HepG2 (cell line): ENCODE data around the gene LRRC32. TPM values are rescaled to one million over a fixed set of nuclear protein-coding genes. Genes with fewer than 3 reads are reported as not detected.

Experiments
- ATAC-seq: fragments of 200-7000 bp; cut with Tn5 transposase; 3 replicates; pipeline ENCODE4 v1.9.1; 2020; ENCODE audit warnings: mild to moderate bottlenecking, moderate library complexity
- BruUV-seq: library from RNA; stranded (reverse); fragments of 400-500 nt; replicated peaks from 2 replicates; lab custom pipeline; 2021; lab: Mats Ljungman, UMichigan
- CTCF ChIA-PET: fragments of 300-600 bp; formaldehyde crosslinking; extraction: SDS; loops from one replicate; lab custom pipeline; 2021; ENCODE audit warnings: low total read pairs, inconsistent platforms, low intra/inter-chr PET ratio; lab: Yijun Ruan, JAX
- POLR2A ChIA-PET: fragments of 350-600 bp; sonication (Branson Sonifier 250); formaldehyde crosslinking; loops from one replicate; lab custom pipeline; 2020; ENCODE audit warnings: antibody characterized with exemption, inconsistent platforms; lab: Yijun Ruan, JAX
- DNase-seq: peaks from one replicate; pipeline ENCODE4 v3.0.0-alpha.2; 2015; ENCODE audit warnings: low spot score
- FAIRE-seq: peaks from 3 replicates; lab custom pipeline; 2011; peaks lifted over from hg19 to GRCh38; lab: Jason Lieb, UNC
- H2AFZ ChIP-seq: one replicate; pipeline ENCODE4 v1.6.1; 2011; ENCODE audit warnings: low read length, inconsistent platforms
- H3K27ac ChIP-seq: fragments of 300-600 bp; 3 replicates; pipeline ENCODE4 v1.8.0; 2011; ENCODE audit warnings: mixed run types, mild to moderate bottlenecking, mixed read lengths, low read length, inconsistent platforms; ENCODE audit not compliant: insufficient read depth; ENCODE audit errors: extremely low read length
- H3K27me3 ChIP-seq, 2 experiments: fragments of 200-600 bp in 1 of 2; 2 replicates in 1 of 2; 3 replicates in 1 of 2; pipeline versions ENCODE4 v1.6.0 to v1.8.0; 2011; ENCODE audit warnings: low read length in 2 of 2, mild to moderate bottlenecking in 2 of 2, moderate library complexity in 2 of 2, inconsistent platforms in 1 of 2; ENCODE audit not compliant: insufficient read depth in 2 of 2, control insufficient read depth in 1 of 2
- H3K36me3 ChIP-seq, 2 experiments: fragments of 200-600 bp in 1 of 2; replicated peaks in 1 of 2; 2 replicates in 1 of 2; 3 replicates in 1 of 2; pipeline versions ENCODE4 v1.5.1 to v1.8.0; 2011; ENCODE audit warnings: low read length in 2 of 2, inconsistent platforms in 1 of 2; ENCODE audit not compliant: insufficient read depth in 2 of 2, control insufficient read depth in 1 of 2
- H3K4me1 ChIP-seq: 2 replicates; pipeline ENCODE4 v1.5.1; 2012; ENCODE audit warnings: low read length, inconsistent platforms; ENCODE audit not compliant: insufficient read depth
- H3K4me2 ChIP-seq: 2 replicates; pipeline ENCODE4 v1.6.0; 2011; ENCODE audit warnings: low read depth, low read length, inconsistent platforms
- H3K4me3 ChIP-seq, 3 experiments: fragments of 200-600 bp in 1 of 3; sonication (generic), shearing (Covaris generic) in 1 of 3; replicated peaks in 1 of 3; 2 replicates each; pipeline ENCODE4 v1.5.1; 2011 to 2016; ENCODE audit warnings: low read length in 3 of 3, inconsistent platforms in 2 of 3, low read depth in 2 of 3, mild to moderate bottlenecking in 2 of 3, control low read depth in 1 of 3, mixed read lengths in 1 of 3; ENCODE audit not compliant: insufficient read depth in 1 of 3
- H3K79me2 ChIP-seq: one replicate; pipeline ENCODE4 v1.6.1; 2011; ENCODE audit warnings: low read length, inconsistent platforms; ENCODE audit not compliant: insufficient read depth
- H3K9ac ChIP-seq: 2 replicates; pipeline ENCODE4 v1.6.0; 2011; ENCODE audit warnings: mild to moderate bottlenecking, low read depth, low read length, inconsistent platforms; ENCODE audit not compliant: insufficient read depth
- H3K9me3 ChIP-seq: 2 replicates; pipeline ENCODE4 v1.5.1; 2012; ENCODE audit warnings: mild to moderate bottlenecking, low read length
- H4K20me1 ChIP-seq: 2 replicates; pipeline ENCODE4 v1.6.0; 2011; ENCODE audit warnings: inconsistent platforms, mild to moderate bottlenecking, low read length, moderate library complexity; ENCODE audit not compliant: insufficient read depth
- HMG20B ChIP-seq: conservative IDR thresholded peaks from 2 replicates; pipeline ENCODE4 v1.6.1; 2016; ENCODE audit warnings: missing genetic modification reagents, missing compliant biosample characterization
- HNF4G ChIP-seq, 2 experiments: sonication (generic) in 1 of 2; formaldehyde crosslinking in 1 of 2; IDR thresholded peaks; 2 replicates each; pipeline versions ENCODE4 v1.4.0 to v1.6.1; 2011 to 2020; ENCODE audit warnings: borderline replicate concordance in 2 of 2, low read depth in 2 of 2, mild to moderate bottlenecking in 2 of 2, low read length in 1 of 2, missing genetic modification reagents in 1 of 2, moderate library complexity in 1 of 2
- MAZ ChIP-seq, 2 experiments: sonication (generic) in 1 of 2; formaldehyde crosslinking in 1 of 2; IDR thresholded peaks; 2 replicates each; pipeline versions ENCODE4 v1.5.0 to v1.6.1; 2012 to 2020; ENCODE audit warnings: low read depth in 2 of 2, mild to moderate bottlenecking in 2 of 2, borderline replicate concordance in 1 of 2, improper control_type of control experiment in 1 of 2, low read length in 1 of 2, missing genetic modification reagents in 1 of 2, moderate library complexity in 1 of 2
- MBD4 ChIP-seq: IDR thresholded peaks from 2 replicates; pipeline ENCODE4 v1.6.1; 2012; ENCODE audit warnings: low read length, inconsistent platforms, borderline replicate concordance
- NR2C2 ChIP-seq: sonication (generic); formaldehyde crosslinking; IDR thresholded peaks from 2 replicates; pipeline ENCODE4 v1.4.0; 2020; ENCODE audit warnings: missing genetic modification reagents, mild to moderate bottlenecking, moderate library complexity, borderline replicate concordance
- SMC3 ChIP-seq: IDR thresholded peaks from 2 replicates; pipeline ENCODE4 v1.6.1; 2011; ENCODE audit warnings: low read length, improper control_type of control experiment
- SOX5 ChIP-seq: IDR thresholded peaks from 2 replicates; pipeline ENCODE4 v1.6.1; 2016; ENCODE audit warnings: borderline replicate concordance
- TAF1 ChIP-seq: sonication (generic); formaldehyde crosslinking; IDR thresholded peaks from 2 replicates; pipeline ENCODE4 v1.4.0; 2020; ENCODE audit warnings: missing genetic modification reagents
- TSC22D2 ChIP-seq: sonication (generic); formaldehyde crosslinking; IDR thresholded peaks from 2 replicates; pipeline ENCODE4 v1.5.1; 2020; ENCODE audit warnings: missing genetic modification reagents, mild to moderate bottlenecking, borderline replicate concordance
- ZFP82 ChIP-seq: sonication (generic); formaldehyde crosslinking; IDR thresholded peaks from 2 replicates; pipeline ENCODE4 v1.5.1; 2020; ENCODE audit warnings: mild to moderate bottlenecking, missing genetic modification reagents, borderline replicate concordance
- ZNF101 ChIP-seq: sonication (generic); formaldehyde crosslinking; IDR thresholded peaks from 2 replicates; pipeline ENCODE4 v1.4.0; 2020; ENCODE audit warnings: mild to moderate bottlenecking, low read depth, missing genetic modification reagents, borderline replicate concordance
- ZNF138 ChIP-seq: sonication (generic); formaldehyde crosslinking; IDR thresholded peaks from 2 replicates; pipeline ENCODE4 v1.5.0; 2020; ENCODE audit warnings: mild to moderate bottlenecking, low read depth, missing genetic modification reagents
- ZNF296 ChIP-seq: sonication (generic); formaldehyde crosslinking; conservative IDR thresholded peaks from 2 replicates; pipeline ENCODE4 v1.5.0; 2020; ENCODE audit warnings: mild to moderate bottlenecking, missing genetic modification reagents
- ZNF451 ChIP-seq: sonication (generic); formaldehyde crosslinking; IDR thresholded peaks from 2 replicates; pipeline ENCODE4 v1.5.0; 2020; ENCODE audit warnings: mild to moderate bottlenecking, missing genetic modification reagents
- ZNF691 ChIP-seq: sonication (generic); formaldehyde crosslinking; IDR thresholded peaks from 2 replicates; pipeline ENCODE4 v1.4.0; 2020; ENCODE audit warnings: missing genetic modification reagents, low read depth, mild to moderate bottlenecking, borderline replicate concordance
- WGBS: methylation state at CpG from one replicate; pipeline ENCODE4 v1.1.6; 2017; ENCODE audit warnings: low lambda C conversion rate; 5-methylcytosine and 5-hydroxymethylcytosine counted together
- in situ Hi-C: cut with HindIII; loops from 2 replicates; pipeline ENCODE4 v1.10.0; 2017; ENCODE audit warnings: low pct_unique_long_range_greater_than_20kb; ENCODE audit not compliant: extremely low pct_ligation_motif_present
- intact Hi-C: fragments of 100-400 bp; cut with micrococcal nuclease; formaldehyde crosslinking; loops from one replicate; pipeline ENCODE4 v1.10.0; 2022; ENCODE audit not compliant: unreplicated experiment
- polyA plus RNA-seq, 8 experiments: library from polyadenylated mRNA; depleted of rRNA in 3 of 8; stranded (reverse) in 7 of 8; unstranded in 1 of 8; fragments of >200 nt; fragmentation: Illumina TruSeq in 4 of 8; extraction: Trizol in 4 of 8; gene quantifications; 2 replicates each; pipeline versions ENCODE4 v1.2.1 to v1.2.3, GENCODE V29; 2011 to 2016; ENCODE audit warnings: low read depth in 4 of 8, missing spikeins in 1 of 8, mixed read lengths in 1 of 8; ENCODE audit not compliant: insufficient read depth in 1 of 8
- total RNA-seq, 5 experiments: library from RNA; depleted of rRNA; stranded (reverse); fragments of >200 nt; fragmentation: Illumina TruSeq; extraction: Trizol; gene quantifications; 2 replicates each; pipeline ENCODE4 v1.2.3, GENCODE V29; 2016; ENCODE audit warnings: low read depth in 1 of 5
- TF ChIP-seq, protein P1 (sequence below): sonication (generic); formaldehyde crosslinking; IDR thresholded peaks from 2 replicates; pipeline ENCODE4 v1.5.0; 2020; ENCODE audit warnings: mild to moderate bottlenecking, low read depth, missing genetic modification reagents, borderline replicate concordance
- TF ChIP-seq, protein P2 (sequence below): sonication (generic); formaldehyde crosslinking; IDR thresholded peaks from 2 replicates; pipeline ENCODE4 v1.4.0; 2020; ENCODE audit warnings: mild to moderate bottlenecking, low read depth, missing genetic modification reagents
- TF ChIP-seq, protein P3 (sequence below): sonication (generic); formaldehyde crosslinking; IDR thresholded peaks from 2 replicates; pipeline ENCODE4 v1.8.1; 2023; ENCODE audit warnings: missing genetic modification reagents, inconsistent platforms, borderline replicate concordance

Gene LRRC32
- total and polyA plus RNA-seq, 2 of the 13 experiments (the other 11 are each of a cell fraction or from before 2014, with no cell fraction given), result 0.07 TPM; not detected in 1

DNA sequence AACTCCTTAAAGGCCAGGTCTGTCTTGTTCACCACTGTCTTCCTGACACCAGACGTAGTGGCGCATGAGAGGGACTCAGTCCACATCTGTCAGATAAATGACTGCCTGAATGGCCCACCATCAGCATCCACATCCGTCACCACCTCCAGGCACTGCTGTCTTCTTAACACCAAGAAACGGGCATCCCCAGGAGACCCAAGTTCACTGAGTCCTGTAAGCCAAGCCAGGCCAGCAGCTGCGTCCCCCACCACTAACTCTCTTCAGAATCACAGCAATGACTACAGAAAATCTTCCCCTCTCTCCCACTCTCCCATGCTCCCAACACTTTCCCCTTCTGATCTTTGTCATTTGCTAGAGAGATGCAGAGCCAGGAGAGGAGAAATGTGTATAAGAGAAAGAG is 47.3 kb upstream of the LRRC32 start:
- 47% methylated on average over 5 of the region's 5 CpGs for WGBS

More for the DNA sequence above, 47.3 kb upstream of the LRRC32 start:
- no TSS peak for BruUV-seq
- Histone ChIP-seq H3K9me3 (no peaks in the 10 kb centered on the region), H3K27me3 (peaks cover 0 to 7% of the 10 kb centered on the region in 2 experiments; a peak in 2 of 5 replicates), H3K36me3 (no peaks in the 10 kb centered on the region), H3K4me2 (no peak overlapping the region), H3K79me2 (no peaks in the 10 kb centered on the region), H3K27ac (no peak overlapping the region), H4K20me1 (peaks cover 3% of the 10 kb centered on the region; the same call in 1 of the 2 replicates), H2AFZ (no peak overlapping the region), H3K4me3 (no peak overlapping the region), H3K9ac (no peak overlapping the region), H3K4me1 (peaks cover 5% of the 10 kb centered on the region; the same call in 1 of the 2 replicates)
- FAIRE-seq (no peak), DNase-seq (no peak), ATAC-seq (no peak)
- CTCF ChIA-PET, result no interaction called here
- in situ Hi-C loops (no loop called here), intact Hi-C loops (no loop called here)
- TF ChIP-seq SMC3, result no peak
- no peak for TF ChIP-seq TSC22D2 (CRISPR knock-in tag)
- TF ChIP-seq TAF1 (CRISPR knock-in tag), result no peak
- TF ChIP-seq HMG20B, result no peak
- no peak for TF ChIP-seq ZNF138 (CRISPR knock-in tag)
- TF ChIP-seq, protein P1, sequence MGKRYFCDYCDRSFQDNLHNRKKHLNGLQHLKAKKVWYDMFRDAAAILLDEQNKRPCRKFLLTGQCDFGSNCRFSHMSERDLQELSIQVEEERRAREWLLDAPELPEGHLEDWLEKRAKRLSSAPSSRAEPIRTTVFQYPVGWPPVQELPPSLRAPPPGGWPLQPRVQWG (CRISPR knock-in tag), result no peak
- TF ChIP-seq ZNF451, result no peak
- TF ChIP-seq ZNF101, result no peak
- no peak for TF ChIP-seq ZFP82
- TF ChIP-seq SOX5 (CRISPR knock-in tag), result no peak
- no peak for TF ChIP-seq MBD4
- TF ChIP-seq NR2C2 (CRISPR knock-in tag), result no peak
- TF ChIP-seq HNF4G (IDR thresholded peaks at IDR 0.05; ENCODE audit: borderline replicate concordance, low read depth, low read length), result no peak
- no peak for TF ChIP-seq HNF4G (CRISPR knock-in tag; IDR thresholded peaks at IDR 0.05; ENCODE audit: borderline replicate concordance, low read depth)
- TF ChIP-seq, protein P2, sequence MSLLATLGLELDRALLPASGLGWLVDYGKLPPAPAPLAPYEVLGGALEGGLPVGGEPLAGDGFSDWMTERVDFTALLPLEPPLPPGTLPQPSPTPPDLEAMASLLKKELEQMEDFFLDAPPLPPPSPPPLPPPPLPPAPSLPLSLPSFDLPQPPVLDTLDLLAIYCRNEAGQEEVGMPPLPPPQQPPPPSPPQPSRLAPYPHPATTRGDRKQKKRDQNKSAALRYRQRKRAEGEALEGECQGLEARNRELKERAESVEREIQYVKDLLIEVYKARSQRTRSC, result no peak
- no peak for TF ChIP-seq ZNF691 (CRISPR knock-in tag)
- TF ChIP-seq, protein P3, sequence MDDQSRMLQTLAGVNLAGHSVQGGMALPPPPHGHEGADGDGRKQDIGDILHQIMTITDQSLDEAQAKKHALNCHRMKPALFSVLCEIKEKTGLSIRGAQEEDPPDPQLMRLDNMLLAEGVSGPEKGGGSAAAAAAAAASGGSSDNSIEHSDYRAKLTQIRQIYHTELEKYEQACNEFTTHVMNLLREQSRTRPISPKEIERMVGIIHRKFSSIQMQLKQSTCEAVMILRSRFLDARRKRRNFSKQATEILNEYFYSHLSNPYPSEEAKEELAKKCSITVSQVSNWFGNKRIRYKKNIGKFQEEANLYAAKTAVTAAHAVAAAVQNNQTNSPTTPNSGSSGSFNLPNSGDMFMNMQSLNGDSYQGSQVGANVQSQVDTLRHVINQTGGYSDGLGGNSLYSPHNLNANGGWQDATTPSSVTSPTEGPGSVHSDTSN (CRISPR knock-in tag), result no peak
- no peak for TF ChIP-seq ZNF296 (CRISPR knock-in tag)
- no peak for TF ChIP-seq MAZ (IDR thresholded peaks at IDR 0.05; ENCODE audit: borderline replicate concordance, low read depth, low read length)
- no peak for TF ChIP-seq MAZ (CRISPR knock-in tag; IDR thresholded peaks at IDR 0.05; ENCODE audit: low read depth)
- POLR2A ChIA-PET, result no interaction called here
